T follicular helper cell (primary cell): ENCODE measurements around the gene MESP2.

Experiments used
- DNase-seq: peaks from one replicate; pipeline ENCODE4 v3.0.0-alpha.2; 2020; ENCODE audit warnings: low read depth

The MESP2 gene

GRCh38 chr15:89755701-89756100 lies 20.4 kb upstream of the MESP2 start:
- DNase-seq, result no peak

GRCh38 chr15:89756897-89757296 lies 19.2 kb upstream of the MESP2 start:
- DNase-seq, result no peak

- no peak for DNase-seq
Measured at GRCh38 chr15:89758283-89758682, 17.8 kb upstream of the MESP2 start.

- DNase-seq, result no peak
Measured at GRCh38 chr15:89758981-89759380, 17.2 kb upstream of the MESP2 start.

GRCh38 chr15:89759835-89760234 lies 16.3 kb upstream of the MESP2 start:
- no peak for DNase-seq

GRCh38 chr15:89760303-89761008 lies 15.7 kb upstream of the MESP2 start:
- peak; percentile 38 for DNase-seq

- no peak for DNase-seq
Measured at GRCh38 chr15:89761009-89761831, 14.9 kb upstream of the MESP2 start.

GRCh38 chr15:89761929-89762328 lies 14.2 kb upstream of the MESP2 start:
- DNase-seq, result no peak

GRCh38 chr15:89765694-89766093 lies 10.4 kb upstream of the MESP2 start:
- DNase-seq, result no peak

GRCh38 chr15:89766357-89767311 lies 9.5 kb upstream of the MESP2 start:
- no peak for DNase-seq

GRCh38 chr15:89767411-89767915 lies 8.7 kb upstream of the MESP2 start:
- no peak for DNase-seq

- DNase-seq, result no peak
Measured at GRCh38 chr15:89768071-89768500, 8.0 kb upstream of the MESP2 start.

- no peak for DNase-seq
Measured at GRCh38 chr15:89769366-89769765, 6.8 kb upstream of the MESP2 start.

- DNase-seq, result no peak
Measured at GRCh38 chr15:89770041-89770440, 6.1 kb upstream of the MESP2 start.

GRCh38 chr15:89772932-89773583 lies 3.1 kb upstream of the MESP2 start:
- no peak for DNase-seq

GRCh38 chr15:89774492-89774891 lies 1.6 kb upstream of the MESP2 start:
- no peak for DNase-seq

GRCh38 chr15:89775815-89776214 lies 317 bp upstream of the MESP2 start:
- no peak for DNase-seq

- no peak for DNase-seq
Measured at GRCh38 chr15:89777073-89777751, 1.1 kb downstream of the MESP2 start.

GRCh38 chr15:89777782-89778380 lies 1.7 kb downstream of the MESP2 start:
- DNase-seq, result no peak

GRCh38 chr15:89778861-89779260 lies 2.7 kb downstream of the MESP2 start:
- no peak for DNase-seq
